NCI-H774 (cell line): Measurements from ENCODE around the gene SLC30A9.

Source experiments
- DNase-seq: peaks from one replicate; lab custom pipeline; 2025; lab: John Stamatoyannopoulos, UW

SLC30A9 gene

DNA sequence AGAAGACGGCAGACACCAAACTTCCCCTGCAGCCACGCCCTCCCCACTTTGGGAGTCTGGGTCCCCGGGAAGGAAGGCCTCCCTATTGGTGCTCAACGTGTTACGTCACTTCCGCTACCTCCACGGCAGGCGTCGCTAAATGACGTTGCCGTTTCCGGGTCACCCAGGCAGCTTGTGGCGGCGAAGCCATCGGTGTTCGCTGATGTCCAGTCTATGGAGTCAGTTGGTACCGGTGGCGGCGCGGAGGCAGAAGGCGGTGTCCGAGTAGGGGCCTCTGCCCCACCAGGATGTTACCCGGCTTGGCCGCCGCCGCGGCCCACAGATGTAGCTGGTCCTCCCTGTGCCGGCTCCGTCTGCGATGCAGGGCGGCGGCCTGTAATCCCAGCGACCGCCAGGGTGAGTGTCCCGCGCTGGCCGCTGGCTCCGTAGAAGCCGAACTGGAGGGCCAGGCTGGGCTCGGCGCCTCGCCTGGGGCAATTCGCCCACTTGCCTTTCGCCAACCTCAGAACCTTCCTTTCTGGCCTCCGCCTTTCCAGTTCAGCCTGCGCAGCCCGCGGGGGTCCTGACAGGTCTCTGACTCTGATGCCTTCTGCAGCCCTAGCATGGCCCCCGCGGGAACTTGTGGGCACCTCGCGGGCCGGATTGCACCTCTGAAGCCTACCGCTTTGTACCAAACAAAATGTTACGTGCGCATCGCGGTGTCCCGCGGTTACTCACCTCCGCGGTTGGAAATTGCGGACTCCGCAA, at the start of gene SLC30A9:
TSS of gene SLC30A9 (plus strand) at position 166 of the 747 bp plus-strand sequence. CDS start at position 288, 122 bp downstream.
- DNase-seq, result peak; percentile 94

- DNase-seq, result no peak
Observed at GRCh38 chr4:41940834-41941233, 49.5 kb upstream of the SLC30A9 start.

GRCh38 chr4:41943506-41943905, 46.8 kb upstream of the SLC30A9 start:
- no peak for DNase-seq

- DNase-seq, result no peak
Observed at GRCh38 chr4:41944089-41944488, 46.2 kb upstream of the SLC30A9 start.

GRCh38 chr4:41949531-41949930, 40.8 kb upstream of the SLC30A9 start:
- DNase-seq, result no peak

DNA sequence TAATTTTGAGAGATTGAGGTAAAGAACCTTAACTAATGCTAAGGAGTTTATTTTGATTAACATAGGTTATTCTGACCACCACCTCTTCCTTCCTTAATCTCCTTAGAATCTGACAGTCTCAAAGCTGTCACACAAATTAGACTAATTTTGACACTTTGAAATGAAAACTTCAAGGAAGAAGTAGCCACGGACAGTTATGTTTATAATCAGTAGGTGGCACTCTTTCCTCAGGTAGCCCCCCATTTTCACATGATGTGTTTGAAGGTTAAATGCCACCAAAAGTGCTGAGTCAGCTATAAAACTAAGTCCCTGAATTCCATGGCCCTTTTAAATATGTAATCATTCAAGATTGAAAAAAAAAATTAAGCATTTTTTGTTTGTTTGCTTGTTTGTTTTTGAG, 32.7 kb upstream of the SLC30A9 start:
- peak; percentile 18 for DNase-seq

- DNase-seq, result no peak
Observed at GRCh38 chr4:41963105-41963504, 27.2 kb upstream of the SLC30A9 start.

DNA sequence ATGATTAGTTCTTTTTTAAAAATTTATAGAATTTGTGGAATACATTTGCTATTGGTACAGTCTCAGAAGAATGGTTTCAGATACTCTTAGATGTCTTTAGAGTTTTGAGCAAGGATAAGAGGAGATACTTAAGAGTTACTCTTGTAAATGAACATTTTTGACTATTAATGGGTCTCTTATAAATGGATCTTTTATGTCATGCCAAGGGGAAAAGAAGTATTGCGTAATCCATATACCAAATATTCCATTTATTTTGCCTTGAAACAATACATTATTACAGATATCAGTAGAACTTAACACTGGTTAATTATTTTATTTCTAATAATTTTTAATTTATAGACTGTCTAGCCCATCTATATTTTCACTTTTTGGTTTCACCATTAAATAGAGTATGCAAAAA, 25.9 kb upstream of the SLC30A9 start:
- DNase-seq, result no peak

- no peak for DNase-seq
Observed at GRCh38 chr4:41967392-41967791, 22.9 kb upstream of the SLC30A9 start.

DNA sequence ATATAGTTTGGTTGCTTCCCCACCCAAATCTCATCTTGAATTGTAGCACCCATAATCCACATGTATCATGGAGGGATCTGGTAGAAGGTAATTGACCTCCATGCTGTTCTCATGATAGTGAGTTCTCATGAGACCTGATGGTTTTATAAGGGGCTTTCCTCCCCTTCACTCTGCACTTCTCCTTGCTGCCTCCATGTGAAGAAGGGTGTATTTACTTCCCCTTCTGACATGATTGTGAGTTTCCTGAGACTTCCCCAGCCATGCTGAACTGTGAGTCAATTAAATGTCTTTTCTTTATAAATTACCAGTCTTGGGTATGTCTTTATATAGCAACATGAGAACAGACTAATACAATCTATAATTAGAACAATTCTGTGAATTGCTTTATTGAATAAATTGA, 20.7 kb upstream of the SLC30A9 start:
- DNase-seq, result no peak

GRCh38 chr4:41975341-41975740, 15.0 kb upstream of the SLC30A9 start:
- DNase-seq, result no peak

DNA sequence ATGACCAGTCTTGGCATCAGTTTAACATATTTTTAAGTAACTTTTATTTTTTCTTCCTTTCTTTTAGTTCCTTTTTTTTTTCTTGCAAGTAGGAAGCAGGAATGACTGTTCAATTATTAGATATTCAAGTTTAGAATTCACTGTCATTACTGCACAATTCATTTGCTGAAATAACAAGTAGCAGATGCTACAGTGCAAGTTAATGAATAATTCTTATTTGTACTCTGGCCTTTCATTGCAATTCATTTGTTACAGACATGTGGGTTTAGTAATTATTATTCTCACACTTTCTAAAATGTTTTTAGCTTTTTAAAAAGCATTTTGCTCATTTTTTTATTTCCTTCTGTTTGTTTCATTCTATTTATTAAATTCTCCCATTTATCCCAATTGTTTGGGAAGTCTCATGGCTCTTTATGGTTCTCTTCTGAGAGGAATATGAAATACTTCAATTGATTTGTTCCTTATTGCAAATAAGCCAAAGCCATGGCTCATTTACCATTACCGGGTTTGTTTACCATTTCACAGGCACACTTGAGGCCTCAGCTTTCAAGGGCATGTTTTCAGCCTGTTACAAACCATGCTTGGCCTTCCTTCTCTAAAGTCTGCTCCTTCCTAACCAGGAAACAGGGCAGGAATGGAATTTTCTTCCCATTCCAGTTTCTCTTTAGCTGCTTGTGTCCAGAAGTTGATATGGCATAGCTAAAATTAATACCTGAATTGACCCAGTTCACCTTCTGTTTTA, 13.4 kb upstream of the SLC30A9 start:
- no peak for DNase-seq

- no peak for DNase-seq
Observed at GRCh38 chr4:41977709-41978108, 12.6 kb upstream of the SLC30A9 start.

DNA sequence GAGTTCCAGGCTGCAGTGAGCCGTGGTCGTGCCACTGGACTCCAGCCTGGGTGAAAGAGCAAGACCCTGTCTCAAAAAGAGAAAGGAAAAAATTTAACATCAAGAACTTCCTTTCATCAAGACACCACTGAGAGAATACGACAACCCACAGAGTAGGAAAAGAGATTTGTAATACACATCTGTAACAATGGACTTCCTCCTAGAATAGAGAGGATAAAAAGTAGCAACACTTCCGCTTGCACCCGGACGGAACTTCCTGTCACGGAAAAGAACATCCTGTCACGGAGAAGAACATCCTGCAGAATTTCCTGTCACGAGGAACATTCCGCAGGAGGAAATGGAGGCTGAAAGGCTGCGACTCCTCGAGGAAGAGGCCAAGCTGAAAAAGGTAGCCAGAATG, 8.9 kb upstream of the SLC30A9 start, which contains the start of gene DCAF4L1:
TSS of gene DCAF4L1 (plus strand) at position 301 of the 400 bp plus-strand sequence. CDS start at position 338, 37 bp downstream.
- DNase-seq, result no peak

- no peak for DNase-seq
Observed at GRCh38 chr4:41982716-41983115, 7.6 kb upstream of the SLC30A9 start.

GRCh38 chr4:41985151-41985550, 5.2 kb upstream of the SLC30A9 start:
- no peak for DNase-seq

DNA sequence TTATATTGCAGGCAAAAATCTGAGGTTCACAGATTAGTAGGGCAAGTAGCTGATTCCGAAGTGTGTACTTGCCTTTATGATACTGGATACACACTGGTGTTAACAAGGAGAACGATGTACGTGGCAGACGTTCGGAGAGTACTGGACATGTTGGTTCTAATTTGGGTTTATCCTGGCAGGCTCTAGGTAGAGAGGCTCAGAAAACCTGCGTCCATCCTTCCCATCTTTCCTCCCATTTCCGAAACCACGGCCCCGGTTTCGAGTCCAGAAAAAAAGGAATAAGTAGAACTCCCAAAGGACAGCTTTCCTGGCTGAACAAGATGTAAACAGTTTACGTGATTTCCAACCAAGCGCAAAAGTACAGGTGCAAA, 351 bp upstream of the SLC30A9 start:
- DNase-seq, result no peak

DNA sequence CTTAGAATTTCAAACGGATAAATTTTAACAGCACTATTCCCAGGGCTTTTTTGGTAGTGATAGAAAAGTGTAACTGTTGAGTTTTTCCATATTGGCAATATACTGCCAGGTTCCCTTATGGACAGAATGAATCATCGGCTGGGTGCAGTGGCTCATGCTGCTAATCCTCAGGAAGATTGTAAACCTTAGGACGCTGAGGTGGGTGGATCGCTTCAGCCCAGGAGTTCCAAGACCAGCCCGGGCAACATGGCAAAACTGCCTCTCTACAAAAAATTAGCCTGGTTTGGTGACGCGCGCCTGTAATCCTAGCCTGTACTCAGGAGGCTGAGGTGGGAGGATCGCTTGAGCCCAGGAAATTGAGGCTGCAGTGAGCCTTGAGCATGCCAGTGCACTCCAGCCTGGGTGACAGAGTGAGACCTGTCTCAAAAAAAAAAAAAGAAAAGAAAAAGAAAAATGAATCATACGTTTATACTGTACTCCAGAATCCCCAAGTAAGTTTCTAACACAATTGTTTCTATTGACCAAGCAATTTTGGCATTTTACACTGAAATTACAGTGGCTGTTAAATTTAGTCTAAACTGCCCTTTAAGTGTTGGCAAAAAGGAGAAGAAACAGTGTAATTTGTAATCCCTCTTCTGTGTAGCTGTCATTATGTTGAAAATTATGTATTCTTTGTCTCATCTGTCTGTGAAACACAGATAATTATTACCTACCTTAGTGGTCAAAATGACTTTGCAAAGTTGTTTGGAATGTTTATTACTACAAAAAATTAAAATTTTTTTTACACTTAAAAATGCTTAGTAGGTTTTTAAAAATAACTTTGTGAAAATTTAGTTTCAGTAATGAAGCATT, 1.8 kb downstream of the SLC30A9 start:
- no peak for DNase-seq

DNA sequence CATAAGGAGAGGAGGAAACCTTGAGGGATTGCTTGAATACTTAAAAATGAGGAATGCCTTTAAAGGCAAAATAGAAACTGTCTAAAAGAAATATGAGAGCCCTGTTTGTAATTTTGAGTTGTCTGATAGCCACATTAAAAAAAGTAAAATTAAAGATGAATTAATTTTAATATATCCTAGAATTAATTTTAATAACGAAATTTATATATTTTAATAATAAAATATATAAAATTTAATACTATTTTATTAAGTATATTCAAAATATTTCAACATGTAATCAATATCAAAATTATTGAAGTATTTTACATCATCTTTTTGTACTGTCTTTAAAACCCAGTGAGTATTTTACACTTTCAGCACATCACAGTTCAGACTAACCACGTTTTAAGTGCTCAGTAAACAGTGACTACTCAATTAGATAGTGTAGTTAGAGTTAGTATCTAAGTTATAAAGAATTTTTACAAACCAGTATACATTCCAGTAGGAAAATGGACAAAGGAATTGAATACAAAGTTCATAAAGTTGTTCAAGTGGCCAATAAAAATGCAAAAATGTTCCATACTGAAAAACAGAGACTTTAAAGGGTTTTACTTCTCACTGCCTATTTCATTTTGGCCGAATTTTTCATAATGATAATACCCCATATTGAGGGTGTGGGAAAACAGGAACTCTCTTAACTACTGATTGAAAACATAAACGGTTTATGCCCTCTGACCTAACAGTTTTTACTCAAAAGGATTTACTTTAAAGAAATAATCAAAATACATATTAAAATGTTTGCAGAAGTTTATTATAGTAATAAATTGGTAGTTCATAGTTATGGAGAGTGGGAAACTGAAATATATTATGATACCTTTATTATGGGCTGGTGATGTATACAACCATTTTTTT, 2.9 kb downstream of the SLC30A9 start:
- no peak for DNase-seq

DNA sequence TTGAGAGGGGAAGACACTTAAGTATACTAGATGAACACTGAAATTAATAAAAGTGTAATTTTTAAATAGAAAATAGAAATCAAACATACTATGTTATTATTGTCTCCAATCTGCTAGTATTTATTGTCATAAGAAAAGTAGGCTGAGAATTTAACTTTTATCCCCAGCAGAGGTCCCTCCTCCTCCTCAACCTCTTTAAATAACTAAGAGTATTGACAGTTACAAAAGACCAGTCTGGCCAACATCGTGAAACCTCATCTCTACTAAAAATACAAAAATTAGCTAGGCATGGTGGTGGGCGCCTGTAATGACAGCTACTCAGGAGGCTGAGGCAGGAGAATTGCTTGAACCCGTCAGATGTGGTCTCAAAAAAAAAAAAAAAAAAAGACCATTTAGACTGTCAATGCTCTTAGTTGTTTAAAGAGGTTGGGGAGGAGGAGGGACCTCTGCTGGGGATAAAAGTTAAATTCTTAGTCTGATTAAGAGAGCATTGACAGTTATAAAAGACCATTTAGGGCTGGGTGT, 4.2 kb downstream of the SLC30A9 start:
- DNase-seq, result no peak

DNA sequence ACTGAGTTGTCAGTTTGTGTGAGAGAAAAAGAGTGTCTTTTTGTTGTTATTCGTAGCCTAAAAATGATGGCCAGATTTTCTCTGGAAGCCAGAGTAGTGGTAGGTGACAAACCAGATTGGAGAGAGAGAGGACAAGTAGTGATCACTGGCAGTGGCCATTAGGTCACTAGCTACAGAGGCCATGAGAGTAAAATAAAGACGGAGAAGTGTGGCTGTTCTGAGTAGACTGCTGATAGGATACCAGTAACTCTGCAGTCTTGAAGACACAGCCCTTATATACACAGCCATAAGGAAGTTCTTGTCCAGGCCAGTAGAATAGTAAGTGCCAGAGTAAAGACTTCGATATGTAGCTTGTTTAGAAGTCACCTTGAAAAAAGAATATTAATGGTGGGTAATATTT, 7.7 kb downstream of the SLC30A9 start:
- DNase-seq, result no peak
